Measurements from ENCODE around the gene ARHGEF10L. TPM values are rescaled to one million over a fixed set of nuclear protein-coding genes. Genes with fewer than 3 reads are reported as not detected.
A peak's percentile ranks its signal among the peaks of the same experiment; 100 is the strongest.

ARHGEF10L gene
- total RNA-seq, 1 donor from 2014 or later = 34.3 TPM

GRCh38 chr1:17661546-17662157 is 122.2 kb downstream of the ARHGEF10L start:
- ATAC-seq = peak; percentile 60
- intact Hi-C loops (cut with DNase I) = no loop called here
- DNase-seq (ENCODE audit: low spot score) = peak; percentile 81

- ATAC-seq = no peak
- DNase-seq (ENCODE audit: low spot score) = no peak
- intact Hi-C loops (cut with DNase I) = no loop called here
Observed at GRCh38 chr1:17662296-17662695, 122.8 kb downstream of the ARHGEF10L start.

- DNase-seq (ENCODE audit: low spot score) = no peak
- ATAC-seq = no peak
- intact Hi-C loops (cut with DNase I) = no loop called here
Observed at GRCh38 chr1:17662786-17663185, 123.3 kb downstream of the ARHGEF10L start.

- DNase-seq (ENCODE audit: low spot score) = no peak
- ATAC-seq = no peak
- intact Hi-C loops (cut with DNase I) = no loop called here
Observed at GRCh38 chr1:17663646-17664045, 124.1 kb downstream of the ARHGEF10L start.

GRCh38 chr1:17664322-17664721 is 124.8 kb downstream of the ARHGEF10L start:
- intact Hi-C loops (cut with DNase I) = no loop called here
- ATAC-seq (no peak), DNase-seq (ENCODE audit: low spot score) (no peak)

- intact Hi-C loops (cut with DNase I) = no loop called here
Observed at GRCh38 chr1:17665054-17665453, 125.6 kb downstream of the ARHGEF10L start.

GRCh38 chr1:17665950-17666720 is 126.6 kb downstream of the ARHGEF10L start:
- no peak for DNase-seq (ENCODE audit: low spot score)
- intact Hi-C loops (cut with DNase I) = no loop called here
- no peak for ATAC-seq

More at GRCh38 chr1:17665054-17665453, 125.6 kb downstream of the ARHGEF10L start:
- ATAC-seq (no peak), DNase-seq (ENCODE audit: low spot score) (no peak)

- ATAC-seq (no peak), DNase-seq (ENCODE audit: low spot score) (no peak)
- intact Hi-C loops (cut with DNase I) = no loop called here
Observed at GRCh38 chr1:17667641-17668040, 128.1 kb downstream of the ARHGEF10L start.

- DNase-seq (ENCODE audit: low spot score) (no peak), ATAC-seq (no peak)
- intact Hi-C loops (cut with DNase I) = no loop called here
Observed at GRCh38 chr1:17668195-17668594, 128.7 kb downstream of the ARHGEF10L start.

GRCh38 chr1:17668624-17669175 is 129.2 kb downstream of the ARHGEF10L start:
- no peak for DNase-seq (ENCODE audit: low spot score)
- intact Hi-C loops (cut with DNase I) = no loop called here
- no peak for ATAC-seq

- ATAC-seq (no peak), DNase-seq (ENCODE audit: low spot score) (no peak)
- intact Hi-C loops (cut with DNase I) = no loop called here
Observed at GRCh38 chr1:17669305-17669704, 129.8 kb downstream of the ARHGEF10L start.

- DNase-seq (ENCODE audit: low spot score) = no peak
- ATAC-seq = peak; percentile 26
- intact Hi-C loops (cut with DNase I) = no loop called here
Observed at GRCh38 chr1:17669866-17670451, 130.5 kb downstream of the ARHGEF10L start.

GRCh38 chr1:17670587-17671313 is 131.3 kb downstream of the ARHGEF10L start:
- ATAC-seq = no peak

GRCh38 chr1:17671314-17671705 is 131.8 kb downstream of the ARHGEF10L start:
- DNase-seq (ENCODE audit: low spot score) = no peak
- ATAC-seq = no peak
- intact Hi-C loops (cut with DNase I) = no loop called here

More at GRCh38 chr1:17670587-17671313, 131.3 kb downstream of the ARHGEF10L start:
- intact Hi-C loops (cut with DNase I) = no loop called here
- DNase-seq (ENCODE audit: low spot score) = no peak

- ATAC-seq = no peak
- no peak for DNase-seq (ENCODE audit: low spot score)
- intact Hi-C loops (cut with DNase I) = no loop called here
Observed at GRCh38 chr1:17671741-17672140, 132.2 kb downstream of the ARHGEF10L start.

GRCh38 chr1:17672226-17672625 is 132.7 kb downstream of the ARHGEF10L start:
- no peak for ATAC-seq
- DNase-seq (ENCODE audit: low spot score) = no peak
- intact Hi-C loops (cut with DNase I) = no loop called here

GRCh38 chr1:17673329-17674072 is 134.0 kb downstream of the ARHGEF10L start:
- ATAC-seq = peak; percentile 21
- no peak for DNase-seq (ENCODE audit: low spot score)
- intact Hi-C loops (cut with DNase I) = no loop called here

GRCh38 chr1:17674726-17675500 is 135.4 kb downstream of the ARHGEF10L start:
- ATAC-seq (no peak), DNase-seq (ENCODE audit: low spot score) (no peak)
- intact Hi-C loops (cut with DNase I) = no loop called here

All from sciatic nerve (tissue), 2 donors.